Astrocyte of the hippocampus (primary cell): ENCODE measurements around the gene C1QTNF2.
A peak's percentile ranks its signal among the peaks of the same experiment; 100 is the strongest.
"Not testable (repeated sequence)": the region's sequence is repeated elsewhere in the genome, so short reads cannot be mapped to it uniquely, and the experiment has no call there.

ENCODE experiments used
- DNase-seq: peaks from one replicate; pipeline ENCODE4 v3.0.0; 2011; ENCODE audit warnings: low read depth, low spot score

Gene C1QTNF2

DNA sequence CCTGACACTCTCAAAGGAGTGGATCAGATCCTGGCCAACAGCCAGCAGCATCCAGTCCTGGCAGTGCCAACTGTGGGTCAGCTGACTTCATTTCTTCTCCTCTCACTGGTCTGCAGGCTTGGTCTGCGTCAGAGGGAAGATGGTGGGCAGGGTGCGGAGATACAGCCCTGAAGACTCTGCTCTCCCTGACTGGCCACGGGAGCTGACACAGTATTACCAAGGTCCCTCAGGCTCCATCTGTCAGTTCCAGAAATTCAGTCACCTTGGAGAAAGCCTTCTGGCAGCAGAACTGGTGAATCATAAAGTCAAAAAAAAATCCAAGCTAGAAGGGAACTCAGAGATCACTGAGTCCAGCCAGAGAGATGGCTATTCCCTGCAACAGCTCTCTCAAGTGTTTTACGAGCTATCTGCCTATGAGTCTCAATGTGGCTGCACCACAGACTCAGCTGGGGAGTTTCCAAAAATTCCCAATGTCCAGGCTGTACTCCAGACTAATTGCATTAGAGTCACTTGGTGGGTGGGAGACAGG lies 27.9 kb downstream of the C1QTNF2 start:
- DNase-seq, result peak; percentile 58

DNA sequence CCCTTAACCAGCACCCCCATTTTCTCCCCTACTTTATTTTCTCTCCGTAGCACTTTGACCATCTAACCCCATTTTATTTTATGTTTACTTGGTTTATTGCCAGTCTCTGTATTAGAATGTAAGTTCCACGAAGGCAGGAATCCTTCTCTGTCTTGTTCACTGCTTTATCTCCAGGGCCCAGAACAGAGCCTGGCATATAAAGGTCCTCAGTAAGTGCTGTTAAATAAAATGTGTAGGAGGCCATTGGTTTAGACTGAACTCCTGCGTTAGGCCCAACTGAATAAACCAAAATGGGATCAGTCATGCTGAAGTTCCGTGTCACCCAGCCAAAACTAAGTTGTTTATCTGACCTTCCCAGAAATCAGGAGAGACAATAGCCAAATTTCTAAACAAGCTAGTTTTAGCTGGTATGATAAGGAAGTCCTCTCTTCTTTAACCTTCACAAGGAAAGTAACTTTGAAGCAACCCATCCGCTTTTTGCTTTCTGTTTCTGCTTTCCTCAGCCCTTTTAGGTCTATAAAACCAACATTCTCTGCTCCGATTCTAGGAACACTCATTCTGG lies 29.0 kb downstream of the C1QTNF2 start:
- DNase-seq, result peak; percentile 21

GRCh38 chr5:160340513-160340912 lies 29.9 kb downstream of the C1QTNF2 start:
- DNase-seq, result not testable (repeated sequence)

DNA sequence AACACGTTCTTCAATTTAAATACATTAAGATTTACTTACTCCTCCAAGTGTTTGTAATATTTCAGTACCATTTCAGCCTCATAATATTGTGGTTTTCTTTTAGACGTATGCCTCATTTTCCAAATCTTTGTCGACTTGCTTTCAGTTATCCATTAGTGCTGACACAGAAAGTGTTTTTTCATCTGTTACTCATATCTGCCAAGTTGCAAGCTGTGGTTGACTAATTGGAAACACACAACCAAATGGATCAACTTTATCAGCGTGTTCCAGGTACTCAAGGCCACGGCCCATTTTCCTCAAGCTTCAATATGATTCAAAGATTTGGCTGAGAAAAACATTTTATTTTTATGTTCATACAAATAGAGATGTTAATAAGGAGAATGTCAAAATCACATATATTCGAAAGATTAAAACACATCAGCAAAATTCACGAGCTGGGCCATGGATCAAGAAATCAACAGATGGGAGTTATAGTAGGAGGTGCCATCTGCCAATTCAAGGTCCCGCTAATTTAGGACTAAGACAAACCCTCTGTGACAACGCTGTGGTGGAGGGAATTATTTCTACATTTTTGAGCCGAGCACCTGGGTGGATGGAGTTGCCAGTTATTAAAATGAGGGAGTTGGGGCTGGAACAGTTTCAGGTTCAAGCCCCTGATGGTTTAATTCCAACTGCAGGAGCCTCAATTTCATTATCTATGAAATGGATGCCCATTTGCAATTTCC lies 30.9 kb downstream of the C1QTNF2 start:
- no peak for DNase-seq

DNA sequence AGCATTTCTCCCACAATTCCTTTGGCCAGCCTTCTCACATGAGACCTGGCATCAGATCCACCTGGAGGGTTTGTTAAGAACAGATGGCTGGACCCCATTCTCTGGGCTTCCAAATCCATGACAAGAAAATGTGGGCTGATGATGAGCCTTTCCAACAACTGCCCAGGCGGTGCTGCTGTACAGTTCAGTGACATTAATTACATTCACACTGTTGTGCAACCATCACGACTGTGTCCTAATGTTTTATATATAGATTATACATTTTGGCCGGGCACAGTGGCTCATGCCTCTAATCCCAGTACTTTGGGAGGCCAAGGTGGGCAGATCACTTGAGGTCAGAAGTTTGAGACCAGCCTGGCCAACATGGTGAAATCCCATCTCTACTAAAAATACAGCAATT lies 35.7 kb downstream of the C1QTNF2 start:
- not testable (repeated sequence) for DNase-seq

DNA sequence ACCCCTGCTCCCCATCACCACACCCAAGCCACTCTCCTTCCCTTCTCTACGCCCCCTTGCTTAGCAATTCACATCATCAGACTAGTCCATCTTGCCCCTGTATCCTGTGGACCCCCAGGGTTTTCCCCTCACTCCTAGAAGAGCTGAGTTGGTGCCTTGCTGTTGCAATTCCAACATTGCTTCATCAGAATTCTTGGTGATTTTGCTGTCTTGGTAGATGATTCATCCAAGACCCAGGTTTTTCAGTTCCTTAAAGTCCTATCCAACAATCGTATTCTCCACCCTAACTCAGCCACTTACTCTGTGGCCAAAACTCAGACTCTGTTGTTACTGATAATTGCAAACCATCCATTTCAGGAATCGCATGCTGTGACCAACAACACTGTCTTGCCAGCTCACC lies 36.7 kb downstream of the C1QTNF2 start:
- DNase-seq, result peak; percentile 30

DNA sequence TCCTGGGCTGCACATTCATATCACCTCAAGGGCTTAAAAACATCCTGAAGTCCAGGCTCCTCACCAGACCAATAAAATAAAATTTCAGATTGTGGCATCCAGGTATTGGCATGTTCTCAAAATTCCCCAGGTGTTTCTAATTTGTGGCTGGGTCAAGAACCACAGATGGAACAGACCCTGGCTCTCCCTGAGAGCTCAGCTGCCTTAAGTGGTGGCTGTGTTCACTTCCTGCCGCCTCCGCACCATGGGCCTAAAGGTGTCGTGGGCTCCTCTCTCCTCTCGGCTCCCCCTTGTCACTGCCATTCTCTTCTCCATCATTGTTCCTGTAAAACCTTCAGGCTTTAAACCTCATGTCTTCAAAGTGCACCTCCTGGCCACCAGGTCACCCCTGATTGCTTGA lies 40.2 kb downstream of the C1QTNF2 start:
- no peak for DNase-seq

- DNase-seq, result no peak
Observed at GRCh38 chr5:160327818-160328217, 42.6 kb downstream of the C1QTNF2 start.

DNA sequence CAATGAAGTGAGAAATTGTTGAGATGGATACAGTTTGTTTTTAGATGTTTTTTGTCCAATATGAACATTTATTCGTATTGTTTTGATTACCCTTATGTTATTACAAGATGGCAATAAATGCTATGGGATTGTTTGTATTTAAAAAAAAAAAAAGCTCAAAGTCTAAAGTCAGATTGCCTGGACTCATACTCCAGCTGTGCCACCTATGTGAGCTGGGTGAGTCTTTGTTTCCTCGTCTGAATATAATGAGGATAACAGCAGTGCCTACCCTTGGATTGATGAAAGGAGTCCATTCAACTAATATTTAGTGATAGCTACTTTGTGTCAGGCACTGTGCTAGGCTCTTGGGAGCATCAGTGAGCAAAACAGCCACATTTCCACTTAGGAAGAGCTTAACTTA lies 43.4 kb downstream of the C1QTNF2 start:
- no peak for DNase-seq

DNA sequence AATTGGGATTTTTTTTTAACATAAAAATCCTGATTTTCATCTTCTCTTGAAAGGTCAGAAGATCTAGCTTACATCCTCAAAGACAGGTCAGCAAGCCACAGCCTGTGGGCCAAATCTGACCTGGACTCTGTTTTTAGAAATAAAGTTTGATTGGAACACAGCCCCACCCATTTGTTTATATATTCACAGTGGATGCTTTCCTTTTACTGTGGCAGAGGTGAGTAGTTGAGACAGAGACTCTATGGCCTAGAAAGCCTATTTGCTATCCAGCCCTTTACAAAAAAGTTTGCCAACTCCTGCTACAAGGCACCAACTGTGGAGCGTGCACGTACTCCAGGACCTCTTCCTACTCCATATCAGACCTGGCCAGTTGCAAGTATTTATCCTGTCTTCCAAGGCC lies 44.7 kb downstream of the C1QTNF2 start:
- no peak for DNase-seq

GRCh38 chr5:160324886-160325285 lies 45.5 kb downstream of the C1QTNF2 start:
- no peak for DNase-seq

GRCh38 chr5:160318409-160318808 lies 52.0 kb downstream of the C1QTNF2 start:
- DNase-seq, result no peak

DNA sequence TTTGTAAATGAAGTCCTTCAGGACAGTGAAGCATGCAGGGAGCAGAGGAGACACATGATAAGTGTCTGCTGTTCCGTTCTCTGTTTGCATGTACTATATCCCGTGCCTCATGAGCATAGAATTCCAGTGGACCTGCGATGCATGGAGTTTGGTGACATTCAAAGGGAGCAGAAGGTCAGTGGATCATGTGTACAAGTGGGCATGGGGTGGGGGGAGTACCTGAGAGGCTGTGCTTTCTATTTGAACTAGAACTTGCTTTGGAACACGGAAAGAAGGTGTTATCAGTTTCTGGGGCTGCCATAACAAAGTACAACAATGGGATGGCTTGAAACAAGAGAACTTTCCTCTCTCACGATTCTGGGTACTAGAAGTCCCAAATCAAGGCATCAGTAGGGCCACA lies 53.0 kb downstream of the C1QTNF2 start:
- DNase-seq, result no peak

DNA sequence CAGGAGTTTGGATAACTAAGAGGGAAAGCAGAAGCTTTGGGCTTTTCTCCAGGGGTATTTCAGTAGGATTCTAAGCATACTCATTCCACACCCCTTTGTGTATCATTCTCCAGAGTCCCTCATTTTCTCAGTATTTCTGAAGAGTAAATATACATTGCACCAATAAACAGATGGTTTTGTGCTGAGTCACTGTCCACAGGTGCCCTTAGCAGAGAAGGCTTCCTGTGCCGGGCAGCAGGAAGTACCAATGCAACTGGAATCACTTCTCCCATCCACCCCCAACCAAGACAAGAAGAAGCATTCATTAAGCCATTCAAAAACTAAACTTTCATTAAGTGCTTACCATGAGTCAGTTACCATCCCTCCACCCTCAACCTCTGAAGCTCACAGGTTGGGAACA lies 54.5 kb downstream of the C1QTNF2 start:
- peak; percentile 56 for DNase-seq

DNA sequence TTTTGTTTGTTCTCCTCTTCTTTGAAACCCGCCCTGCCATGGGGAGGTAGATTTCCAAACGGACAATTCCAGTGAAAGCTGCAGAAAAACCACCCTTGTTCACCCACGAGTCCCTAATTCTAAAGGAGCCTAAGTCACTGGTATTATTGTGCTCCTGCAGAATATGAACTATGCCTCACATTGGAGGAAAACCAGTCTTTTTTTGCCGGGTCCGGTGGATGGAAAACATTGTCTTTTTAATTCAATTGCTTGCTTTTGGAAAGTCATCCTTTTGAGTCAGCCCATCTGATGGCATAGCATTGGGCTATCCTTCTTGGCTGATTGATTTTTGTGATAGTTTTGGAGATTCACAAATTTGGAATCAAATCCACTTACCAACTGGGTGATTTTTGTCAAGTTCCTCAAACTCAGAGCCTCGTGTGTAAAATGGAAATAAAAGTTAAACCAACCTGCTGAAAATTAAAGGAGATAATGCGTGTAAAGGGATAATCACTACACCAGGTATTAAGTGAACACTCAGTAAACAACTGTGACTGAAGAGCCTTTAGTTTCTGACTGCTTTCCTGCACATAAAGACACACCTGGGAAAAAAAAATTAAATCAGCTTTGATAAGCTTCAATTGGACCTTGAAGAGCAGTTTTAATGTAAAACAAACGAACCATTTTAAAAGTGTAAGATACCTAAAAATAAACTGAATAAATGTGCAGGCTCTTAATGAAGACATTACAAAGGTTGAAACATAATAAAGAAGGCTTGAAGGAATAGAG lies 57.3 kb downstream of the C1QTNF2 start:
- no peak for DNase-seq

- peak; percentile 90 for DNase-seq
Observed at GRCh38 chr5:160312134-160312959, 58.1 kb downstream of the C1QTNF2 start, which contains the start of gene CCNJL. TSS of gene CCNJL (minus strand) at chr5:160312564. CDS start at chr5:160311923, 641 bp downstream.

- peak; percentile 52 for DNase-seq
Observed at GRCh38 chr5:160311491-160312133, 58.8 kb downstream of the C1QTNF2 start.

DNA sequence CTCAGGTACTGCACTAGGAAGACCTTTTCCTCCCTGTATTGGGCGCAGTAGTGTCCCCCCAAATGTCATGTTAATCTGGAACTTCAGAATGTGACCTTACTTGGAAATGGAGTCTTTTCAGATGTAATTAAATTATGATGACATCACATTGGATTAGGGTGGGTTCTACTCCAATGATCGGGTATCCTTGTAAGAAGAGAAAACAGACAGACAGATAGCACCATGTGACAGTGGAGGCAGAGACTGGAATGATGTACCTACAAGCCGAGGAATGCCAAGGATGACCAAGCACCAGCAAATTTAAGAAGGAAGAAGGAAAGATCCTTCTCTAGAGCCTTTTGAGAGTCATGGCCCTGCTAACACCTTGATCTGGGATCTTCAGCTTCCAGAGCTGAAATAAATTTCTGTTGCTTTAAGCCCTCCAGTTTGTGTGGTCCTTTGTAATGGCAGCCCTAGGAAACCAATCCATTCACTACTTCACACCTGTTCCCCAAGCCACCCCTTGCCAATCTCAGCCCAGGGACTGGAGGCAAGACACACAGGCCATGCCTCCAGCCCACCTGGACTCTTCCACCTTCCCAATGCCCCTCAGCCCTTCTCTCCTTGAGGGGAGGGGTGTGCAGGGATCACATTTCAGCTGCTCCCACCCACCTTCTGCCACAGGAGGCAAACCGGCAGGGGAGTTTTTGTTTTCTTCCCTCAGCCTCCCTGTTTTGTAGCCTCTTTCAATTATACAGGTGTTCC lies 59.7 kb downstream of the C1QTNF2 start:
- no peak for DNase-seq

- DNase-seq, result no peak
Observed at GRCh38 chr5:160310140-160310539, 60.3 kb downstream of the C1QTNF2 start.

- DNase-seq, result no peak
Observed at GRCh38 chr5:160306696-160307095, 63.7 kb downstream of the C1QTNF2 start.
